GM18502 (cell line): ENCODE measurements around the gene MOGAT3.
"Not testable (repeated sequence)": the region's sequence is repeated elsewhere in the genome, so short reads cannot be mapped to it uniquely, and the experiment has no call there.

Source experiments
- ATAC-seq: cut with Tn5 transposase; IDR thresholded peaks from one replicate; pipeline ENCODE4 v1.9.1; 2021; ENCODE audit warnings: mild to moderate bottlenecking; ENCODE audit not compliant: unreplicated experiment, poor library complexity

The MOGAT3 gene

GRCh38 chr7:101206665-101207042 is 5.8 kb upstream of the MOGAT3 start:
- ATAC-seq = no peak

- no peak for ATAC-seq
Observed at GRCh38 chr7:101205901-101206664, 5.2 kb upstream of the MOGAT3 start.

GRCh38 chr7:101203740-101204738 is 3.2 kb upstream of the MOGAT3 start:
- not testable (repeated sequence) for ATAC-seq

GRCh38 chr7:101202603-101202918 is 1.7 kb upstream of the MOGAT3 start:
- ATAC-seq = no peak

- ATAC-seq = no peak
Observed at GRCh38 chr7:101201695-101202602, 1.1 kb upstream of the MOGAT3 start.

- no peak for ATAC-seq
Observed at GRCh38 chr7:101200504-101200861, 353 bp downstream of the MOGAT3 start.

GRCh38 chr7:101199522-101199921 is 1.3 kb downstream of the MOGAT3 start:
- not testable (repeated sequence) for ATAC-seq

GRCh38 chr7:101198476-101198875 is 2.4 kb downstream of the MOGAT3 start:
- no peak for ATAC-seq

GRCh38 chr7:101197991-101198390 is 2.8 kb downstream of the MOGAT3 start:
- no peak for ATAC-seq

- no peak for ATAC-seq
Observed at GRCh38 chr7:101195884-101196283, 5.0 kb downstream of the MOGAT3 start.

- ATAC-seq = no peak
Observed at GRCh38 chr7:101189109-101189508, 11.7 kb downstream of the MOGAT3 start.

- no peak for ATAC-seq
Observed at GRCh38 chr7:101186844-101187428, 13.9 kb downstream of the MOGAT3 start.

- ATAC-seq = no peak
Observed at GRCh38 chr7:101186194-101186593, 14.6 kb downstream of the MOGAT3 start.

- no peak for ATAC-seq
Observed at GRCh38 chr7:101185258-101185839, 15.5 kb downstream of the MOGAT3 start.

GRCh38 chr7:101180130-101180755 is 20.6 kb downstream of the MOGAT3 start, which contains the start of gene NAT16:
Gene NAT16, minus strand, starts transcription at chr7:101180293. Its CDS starts 5,486 bp downstream, at chr7:101174807.
- ATAC-seq = no peak

GRCh38 chr7:101179713-101180112 is 21.1 kb downstream of the MOGAT3 start:
- ATAC-seq = no peak

GRCh38 chr7:101179117-101179516 is 21.7 kb downstream of the MOGAT3 start:
- ATAC-seq = no peak

- no peak for ATAC-seq
Observed at GRCh38 chr7:101177644-101178043, 23.2 kb downstream of the MOGAT3 start.

GRCh38 chr7:101175664-101176063 is 25.2 kb downstream of the MOGAT3 start:
- no peak for ATAC-seq
